ENCODE results near the gene CCDC154. TPM values are rescaled to one million over a fixed set of nuclear protein-coding genes. Genes with fewer than 3 reads are reported as not detected.

The CCDC154 gene
- total and polyA plus RNA-seq, 3 experiments from 2014 or later, result 2.3 to 2.8 TPM; not detected in 1

DNA sequence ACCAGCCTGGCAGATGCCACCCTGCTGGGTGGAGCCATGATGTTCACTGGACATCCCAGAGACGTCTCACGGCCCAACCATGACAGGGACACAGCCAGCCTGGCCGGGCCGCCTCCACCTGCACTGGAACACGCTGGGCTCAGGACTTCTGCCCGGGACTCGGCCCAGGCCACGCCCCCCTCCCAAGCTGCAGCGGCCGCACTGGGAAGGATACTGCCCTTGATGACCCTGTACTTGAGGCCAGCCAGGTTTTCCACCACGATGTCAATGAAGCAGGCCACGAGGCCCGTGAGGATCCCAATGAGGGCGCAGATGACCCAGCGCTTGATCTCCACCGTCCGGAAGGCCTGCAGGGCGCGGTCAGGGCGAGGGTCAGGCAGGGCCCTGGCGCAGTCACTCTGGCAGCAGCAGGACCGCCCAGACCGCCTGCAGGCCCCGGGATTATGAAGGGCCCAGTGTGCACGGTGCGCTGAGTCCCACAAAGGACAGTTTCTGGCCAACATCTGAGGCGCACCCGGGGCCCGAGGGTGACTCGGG lies 16.3 kb upstream of the CCDC154 start:
- POLR2A ChIA-PET, result no interaction called here
- H3K36me3 ChIP-seq (ENCODE audit: insufficient read depth, low read length), result no peaks in the 10 kb centered on the region
- Mint-ChIP-seq H3K9me3 (no peaks in the 10 kb centered on the region), H3K27ac (no peak overlapping the region), H3K36me3 (peaks cover 0 to 59% (median 3%) of the 10 kb centered on the region in 3 donors), H3K27me3 (no peaks in the 10 kb centered on the region), H3K4me3 (no peak overlapping the region), H3K4me1 (peaks cover 0 to 4% (median 0%) of the 10 kb centered on the region in 3 donors)
- no peaks in the 10 kb centered on the region for H3K4me1 ChIP-seq (ENCODE audit: insufficient read depth, low read length)
- DNase-seq, result no peak
- CTCF ChIA-PET, result no interaction called here
- no peaks in the 10 kb centered on the region for H3K27me3 ChIP-seq (ENCODE audit: insufficient read depth, low read length, poor library complexity, severe bottlenecking)
- H3K27ac ChIP-seq (ENCODE audit: low read depth, low read length), result no peak overlapping the region
- H3K4me3 ChIP-seq (ENCODE audit: low read length), result no peak overlapping the region
- H3K9me3 ChIP-seq (ENCODE audit: low read length), result no peaks in the 10 kb centered on the region

- Mint-ChIP-seq H3K4me3 (no peak overlapping the region), H3K4me1 (peaks cover 0 to 4% (median 0%) of the 10 kb centered on the region in 3 donors), H3K27me3 (no peaks in the 10 kb centered on the region), H3K27ac (no peak overlapping the region), H3K36me3 (peaks cover 0 to 63% (median 3%) of the 10 kb centered on the region in 3 donors), H3K9me3 (no peaks in the 10 kb centered on the region)
- Histone ChIP-seq H3K4me1 (ENCODE audit: insufficient read depth, low read length) (no peaks in the 10 kb centered on the region), H3K9me3 (ENCODE audit: low read length) (no peaks in the 10 kb centered on the region), H3K27me3 (ENCODE audit: insufficient read depth, low read length, poor library complexity, severe bottlenecking) (no peaks in the 10 kb centered on the region), H3K27ac (ENCODE audit: low read depth, low read length) (no peak overlapping the region), H3K4me3 (ENCODE audit: low read length) (no peak overlapping the region), H3K36me3 (ENCODE audit: insufficient read depth, low read length) (no peaks in the 10 kb centered on the region)
- DNase-seq, result no peak
- CTCF ChIA-PET, result no interaction called here
- POLR2A ChIA-PET, result no interaction called here
Measured at GRCh38 chr16:1459967-1460366, 15.6 kb upstream of the CCDC154 start.

GRCh38 chr16:1458977-1459341 lies 14.6 kb upstream of the CCDC154 start:
- no peaks in the 10 kb centered on the region for H3K27me3 ChIP-seq (ENCODE audit: insufficient read depth, low read length, poor library complexity, severe bottlenecking)
- H3K4me3 ChIP-seq (ENCODE audit: low read length), result no peak overlapping the region
- H3K36me3 ChIP-seq (ENCODE audit: insufficient read depth, low read length), result no peaks in the 10 kb centered on the region
- no peaks in the 10 kb centered on the region for H3K9me3 ChIP-seq (ENCODE audit: low read length)
- CTCF ChIA-PET, result no interaction called here
- H3K27ac ChIP-seq (ENCODE audit: low read depth, low read length), result no peak overlapping the region
- H3K27me3 Mint-ChIP-seq, result no peaks in the 10 kb centered on the region
- POLR2A ChIA-PET, result interaction anchor here (0.6 kb wide), 1 partner anchor 26 kb away, joined by 4 read pairs; no protein-coding TSS in a partner anchor
- no peak overlapping the region for H3K4me3 Mint-ChIP-seq
- peaks cover 0 to 8% (median 2%) of the 10 kb centered on the region in 3 donors for H3K4me1 Mint-ChIP-seq
- peak in 1 of 5 donors; percentile 39 for DNase-seq
- no peaks in the 10 kb centered on the region for H3K9me3 Mint-ChIP-seq
- no peaks in the 10 kb centered on the region for H3K4me1 ChIP-seq (ENCODE audit: insufficient read depth, low read length)
- H3K36me3 Mint-ChIP-seq, result peaks cover 0 to 62% (median 3%) of the 10 kb centered on the region in 3 donors
- peak overlapping the region in 1 of 8 donors; percentile 76 for H3K27ac Mint-ChIP-seq

GRCh38 chr16:1458336-1458976 lies 14.1 kb upstream of the CCDC154 start:
- H3K36me3 ChIP-seq (ENCODE audit: insufficient read depth, low read length), result no peaks in the 10 kb centered on the region
- no peak for DNase-seq
- CTCF ChIA-PET, result no interaction called here

GRCh38 chr16:1457489-1458245 lies 13.3 kb upstream of the CCDC154 start:
- POLR2A ChIA-PET, result no interaction called here
- H3K4me3 Mint-ChIP-seq, result no peak overlapping the region
- H3K27me3 ChIP-seq (ENCODE audit: insufficient read depth, low read length, poor library complexity, severe bottlenecking), result no peaks in the 10 kb centered on the region
- H3K27ac Mint-ChIP-seq, result no peak overlapping the region
- peaks cover 0 to 67% (median 3%) of the 10 kb centered on the region in 3 donors for H3K36me3 Mint-ChIP-seq
- CTCF ChIA-PET, result no interaction called here
- H3K9me3 Mint-ChIP-seq, result no peaks in the 10 kb centered on the region
- no peaks in the 10 kb centered on the region for H3K36me3 ChIP-seq (ENCODE audit: insufficient read depth, low read length)
- no peak overlapping the region for H3K27ac ChIP-seq (ENCODE audit: low read depth, low read length)
- H3K4me1 Mint-ChIP-seq, result peaks cover 0 to 12% (median 5%) of the 10 kb centered on the region in 3 donors
- DNase-seq, result no peak
- H3K9me3 ChIP-seq (ENCODE audit: low read length), result no peaks in the 10 kb centered on the region
- no peaks in the 10 kb centered on the region for H3K4me1 ChIP-seq (ENCODE audit: insufficient read depth, low read length)
- H3K4me3 ChIP-seq (ENCODE audit: low read length), result no peak overlapping the region
- no peaks in the 10 kb centered on the region for H3K27me3 Mint-ChIP-seq

More at GRCh38 chr16:1458336-1458976, 14.1 kb upstream of the CCDC154 start:
- POLR2A ChIA-PET, result interaction anchor here (0.6 kb wide), 1 partner anchor 27 kb away, joined by 4 read pairs; no protein-coding TSS in a partner anchor
- peaks cover 0 to 65% (median 3%) of the 10 kb centered on the region in 3 donors for H3K36me3 Mint-ChIP-seq
- H3K27ac Mint-ChIP-seq, result peak overlapping the region in 2 of 8 donors; percentile 68 to 76
- no peaks in the 10 kb centered on the region for H3K9me3 Mint-ChIP-seq
- no peaks in the 10 kb centered on the region for H3K27me3 ChIP-seq (ENCODE audit: insufficient read depth, low read length, poor library complexity, severe bottlenecking)
- H3K4me1 ChIP-seq (ENCODE audit: insufficient read depth, low read length), result no peaks in the 10 kb centered on the region
- no peak overlapping the region for H3K4me3 Mint-ChIP-seq
- no peak overlapping the region for H3K27ac ChIP-seq (ENCODE audit: low read depth, low read length)
- H3K9me3 ChIP-seq (ENCODE audit: low read length), result no peaks in the 10 kb centered on the region
- no peaks in the 10 kb centered on the region for H3K27me3 Mint-ChIP-seq
- H3K4me3 ChIP-seq (ENCODE audit: low read length), result no peak overlapping the region
- H3K4me1 Mint-ChIP-seq, result peaks cover 0 to 12% (median 4%) of the 10 kb centered on the region in 3 donors

DNA sequence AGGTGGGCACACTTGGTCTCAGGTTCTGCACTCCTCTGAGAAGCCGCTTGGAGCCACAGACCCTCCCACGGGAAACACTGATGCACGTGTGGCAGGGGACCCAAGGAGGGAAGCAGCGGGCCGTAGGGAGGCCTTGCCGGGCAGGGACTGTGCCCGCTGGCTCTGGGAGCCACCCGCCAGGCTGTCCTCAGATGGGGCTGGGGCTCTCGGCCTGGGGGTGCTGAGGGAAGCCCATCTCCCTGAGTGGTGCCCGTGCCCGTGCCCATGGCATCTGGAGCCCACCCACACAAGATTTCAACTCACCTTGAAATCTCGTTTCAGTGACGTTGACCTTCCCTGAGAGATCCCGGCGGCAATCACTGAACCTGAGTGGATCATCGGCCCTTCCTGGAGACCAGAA lies 12.6 kb upstream of the CCDC154 start:
- DNase-seq, result no peak
- Mint-ChIP-seq H3K4me1 (peaks cover 0 to 12% (median 5%) of the 10 kb centered on the region in 3 donors), H3K4me3 (no peak overlapping the region), H3K27ac (no peak overlapping the region), H3K9me3 (no peaks in the 10 kb centered on the region), H3K36me3 (peaks cover 0 to 68% (median 3%) of the 10 kb centered on the region in 3 donors), H3K27me3 (no peaks in the 10 kb centered on the region)
- no peaks in the 10 kb centered on the region for H3K4me1 ChIP-seq (ENCODE audit: insufficient read depth, low read length)
- no peaks in the 10 kb centered on the region for H3K27me3 ChIP-seq (ENCODE audit: insufficient read depth, low read length, poor library complexity, severe bottlenecking)
- ChIA-PET POLR2A (no interaction called here), CTCF (no interaction called here)
- H3K9me3 ChIP-seq (ENCODE audit: low read length), result no peaks in the 10 kb centered on the region
- H3K27ac ChIP-seq (ENCODE audit: low read depth, low read length), result no peak overlapping the region
- H3K36me3 ChIP-seq (ENCODE audit: insufficient read depth, low read length), result no peaks in the 10 kb centered on the region
- no peak overlapping the region for H3K4me3 ChIP-seq (ENCODE audit: low read length)

DNA sequence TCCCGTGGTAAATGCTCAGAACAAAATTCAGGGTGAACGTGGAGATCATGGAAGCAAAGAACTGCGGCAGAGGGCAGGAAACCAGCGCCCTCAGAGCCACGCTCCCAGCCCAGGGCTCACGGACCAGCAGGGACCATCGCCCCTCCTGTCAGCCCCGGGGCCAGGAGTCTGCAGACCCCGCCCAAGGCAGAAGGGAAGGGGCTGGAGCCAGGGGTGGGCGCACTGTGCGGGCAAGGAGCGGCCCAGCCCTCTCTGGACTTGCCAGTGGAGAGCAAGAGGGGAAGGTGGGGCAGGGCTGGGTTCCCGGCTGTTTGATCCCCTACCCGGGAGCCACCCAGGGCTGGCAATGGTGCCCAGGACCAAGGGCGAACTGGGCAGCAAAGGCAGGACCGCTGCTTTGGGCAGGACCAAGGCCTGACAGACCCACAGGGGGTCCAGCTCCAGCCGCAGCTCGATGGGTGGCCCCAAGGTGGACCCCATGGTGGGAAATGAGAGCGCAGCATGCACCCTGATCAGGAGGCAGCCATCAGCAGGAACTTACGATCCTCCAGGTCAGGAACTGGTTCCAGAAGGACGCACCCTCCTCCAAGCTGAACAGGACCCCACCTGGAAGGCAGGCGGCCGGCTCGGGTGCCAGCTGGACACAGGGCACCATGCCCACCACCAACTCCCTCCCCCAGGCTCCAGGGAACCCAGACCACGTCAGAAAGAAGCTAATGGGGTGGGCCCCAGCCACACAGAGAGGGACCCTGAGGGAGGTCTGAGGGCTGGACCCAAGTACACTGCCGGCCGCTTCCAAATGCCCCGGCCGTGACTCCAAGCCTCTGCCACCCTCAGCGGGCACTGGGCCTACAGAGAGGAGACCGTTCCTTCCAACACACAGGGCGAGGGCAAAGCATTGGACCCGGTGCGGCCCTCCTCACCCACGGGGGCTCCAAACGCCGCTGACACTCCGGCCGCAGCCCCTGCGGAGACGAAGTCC lies 11.1 kb upstream of the CCDC154 start:
- Histone ChIP-seq H3K27me3 (ENCODE audit: insufficient read depth, low read length, poor library complexity, severe bottlenecking) (no peaks in the 10 kb centered on the region), H3K4me3 (ENCODE audit: low read length) (no peak overlapping the region), H3K27ac (ENCODE audit: low read depth, low read length) (no peak overlapping the region), H3K9me3 (ENCODE audit: low read length) (no peaks in the 10 kb centered on the region), H3K36me3 (ENCODE audit: insufficient read depth, low read length) (no peaks in the 10 kb centered on the region), H3K4me1 (ENCODE audit: insufficient read depth, low read length) (no peaks in the 10 kb centered on the region)
- Mint-ChIP-seq H3K36me3 (peaks cover 0 to 62% (median 2%) of the 10 kb centered on the region in 3 donors), H3K4me1 (peaks cover 0 to 12% (median 5%) of the 10 kb centered on the region in 3 donors), H3K27me3 (no peaks in the 10 kb centered on the region), H3K27ac (no peak overlapping the region), H3K9me3 (no peaks in the 10 kb centered on the region), H3K4me3 (peak overlapping the region in 1 of 7 donors; percentile 27)
- ChIA-PET POLR2A (no interaction called here), CTCF (no interaction called here)
- DNase-seq, result no peak

All from CD8-positive, alpha-beta memory T cell (primary cell).